GM20431 (cell line): ENCODE results near the gene POLR1E.

ENCODE experiments used
- in situ Hi-C: fragments of 300-500 bp; cut with MseI, MboI; formaldehyde crosslinking; loops from one replicate; pipeline ENCODE4 v1.15.0; 2020; ENCODE audit warnings: low sequenced_read_pairs; ENCODE audit not compliant: unreplicated experiment

Gene POLR1E

DNA sequence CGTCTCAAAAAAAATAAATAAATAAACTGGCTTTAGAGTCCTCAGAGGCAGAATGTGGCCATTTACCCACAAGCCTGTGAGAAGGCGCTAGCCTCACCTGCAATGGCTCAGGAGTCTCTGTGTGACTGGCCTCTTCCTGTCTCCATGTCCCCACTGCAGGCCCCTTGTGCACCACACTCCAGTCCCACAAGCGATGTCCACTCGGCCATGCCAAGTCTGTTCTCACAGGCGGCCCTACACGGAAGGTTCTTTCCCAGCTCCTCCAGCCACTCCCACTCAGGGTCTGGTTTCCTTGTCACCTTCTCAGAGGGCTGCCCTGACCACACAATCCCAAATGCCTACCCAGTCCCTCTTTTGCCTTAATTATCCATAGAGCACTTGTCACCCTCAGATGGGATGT, 38.2 kb downstream of the POLR1E start:
- in situ Hi-C loops, result no loop called here

DNA sequence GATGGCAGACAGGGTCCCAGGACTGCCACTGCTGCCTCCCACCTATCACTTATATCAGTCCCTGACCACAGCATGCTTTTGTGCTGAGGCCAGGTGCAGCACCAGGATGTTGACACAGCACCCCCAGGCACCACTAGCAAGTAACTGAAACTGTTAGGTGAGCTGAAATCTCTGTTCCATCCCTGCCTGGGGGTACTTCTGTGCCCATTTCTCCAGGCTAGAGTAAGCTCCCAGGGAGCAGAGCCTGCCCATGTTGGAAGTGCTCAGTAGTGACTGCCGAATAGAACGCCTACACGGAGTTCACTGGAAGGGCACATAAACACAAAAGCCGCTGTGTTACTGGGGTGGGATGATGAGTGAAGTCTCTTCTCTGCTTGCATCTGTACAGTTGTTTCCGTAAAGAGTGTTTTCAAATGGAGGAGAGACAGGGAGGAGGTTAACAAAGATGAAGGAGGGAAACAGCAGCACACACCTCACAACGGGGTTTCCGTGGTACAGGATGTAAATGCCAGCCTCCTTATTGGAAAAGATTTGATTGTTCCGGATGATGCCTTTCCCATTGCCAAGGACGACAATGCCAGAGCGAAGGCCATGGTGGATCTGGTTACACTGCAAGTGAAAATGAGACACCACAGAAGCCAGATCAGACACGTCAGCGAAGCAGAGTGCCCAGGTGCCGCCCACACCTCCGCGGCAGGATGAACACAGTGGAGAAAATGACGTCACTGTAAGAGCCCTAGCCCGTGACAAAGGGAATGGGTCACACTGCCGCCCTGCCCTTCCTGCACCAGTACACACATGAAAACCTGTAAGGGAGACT, 43.1 kb downstream of the POLR1E start:
- in situ Hi-C loops, result no loop called here

DNA sequence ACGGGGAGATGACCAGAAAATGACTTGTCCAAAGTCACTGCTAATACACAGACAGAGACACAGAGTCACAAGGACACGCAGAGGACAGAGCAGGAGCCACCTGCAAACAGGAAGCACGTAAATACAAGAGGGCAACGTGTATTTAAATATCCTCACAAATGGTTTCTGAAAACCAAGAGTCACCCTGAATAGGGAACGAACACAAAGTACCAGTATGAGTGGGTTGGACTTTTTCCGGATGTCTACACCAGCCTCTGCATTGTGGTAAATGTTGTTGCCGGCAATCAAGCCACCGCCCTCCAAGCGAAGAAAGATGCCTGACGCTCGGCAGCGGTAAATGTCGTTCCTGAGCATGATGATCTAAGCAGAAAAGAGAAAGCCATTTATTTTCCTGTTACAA, 46.0 kb downstream of the POLR1E start:
- in situ Hi-C loops, result no loop called here

GRCh38 chr9:37534412-37534811, 48.7 kb downstream of the POLR1E start:
- in situ Hi-C loops, result no loop called here

GRCh38 chr9:37534901-37535300, 49.2 kb downstream of the POLR1E start:
- in situ Hi-C loops, result no loop called here

DNA sequence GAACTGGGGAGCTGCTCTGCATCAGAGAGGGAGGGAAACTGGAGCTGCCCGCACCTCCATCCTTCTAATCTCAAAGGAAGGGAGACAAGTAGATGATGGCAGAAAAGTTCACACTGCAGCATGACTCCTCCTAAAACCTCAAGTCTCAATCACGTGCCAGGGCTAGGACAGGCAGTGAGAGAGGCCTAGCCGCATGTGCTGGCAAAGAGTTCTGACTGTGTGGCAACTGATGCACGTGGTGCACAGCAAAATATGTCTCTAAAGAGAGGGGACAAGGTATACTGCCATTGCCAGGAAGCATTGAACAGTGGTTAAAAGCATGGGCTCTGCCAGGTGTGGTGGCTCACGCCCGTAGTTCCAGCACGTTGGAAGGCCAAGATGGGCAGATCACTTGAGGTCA, 52.4 kb downstream of the POLR1E start:
- in situ Hi-C loops, result no loop called here

GRCh38 chr9:37539634-37540033, 53.9 kb downstream of the POLR1E start:
- in situ Hi-C loops, result loop anchor here (10.0 kb wide), 1 partner anchor 55 kb away; the partner anchor contains the start of gene POLR1E

DNA sequence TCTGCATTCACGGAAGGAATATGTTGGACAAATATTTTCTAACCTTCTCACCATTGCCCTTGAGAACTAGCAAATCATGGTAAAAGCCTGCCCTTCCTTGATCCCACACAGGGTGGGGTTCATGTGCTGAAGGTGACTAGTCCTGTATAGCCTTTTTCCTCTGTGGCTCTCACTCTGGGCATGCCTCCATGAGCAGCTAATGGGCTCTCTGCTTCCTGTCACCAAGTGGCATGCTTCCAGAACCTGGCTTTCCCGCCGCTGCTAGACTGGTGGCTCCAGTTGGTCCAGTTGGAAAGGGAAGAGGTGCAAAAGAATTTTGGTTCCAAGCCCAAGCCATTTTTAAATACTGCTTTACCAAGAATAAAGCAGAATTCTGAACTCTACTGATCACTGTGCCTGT, 54.9 kb downstream of the POLR1E start:
- in situ Hi-C loops, result loop anchor here (10.0 kb wide), 1 partner anchor 56 kb away; the partner anchor contains the start of gene POLR1E

DNA sequence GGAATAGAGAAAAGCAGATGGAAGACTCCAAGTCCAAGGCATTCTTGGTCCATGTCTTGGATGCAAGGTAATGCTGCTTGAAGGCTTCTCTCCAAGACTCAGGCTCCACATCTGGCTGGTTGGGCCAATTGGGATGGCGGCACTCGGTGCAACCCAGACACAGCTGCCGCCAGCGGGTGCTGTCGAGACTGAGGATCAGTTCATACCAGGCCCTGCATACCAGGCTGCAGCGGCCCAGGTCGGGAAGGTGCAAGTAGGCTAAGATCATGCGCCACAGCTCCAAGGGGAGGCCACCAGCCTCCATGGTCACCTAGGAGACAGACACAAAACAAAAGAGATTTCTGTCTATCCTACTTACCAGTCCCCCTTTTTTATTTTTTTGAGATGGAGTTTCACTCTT, 55.7 kb downstream of the POLR1E start:
- in situ Hi-C loops, result loop anchor here (10.0 kb wide), 1 partner anchor 57 kb away; the partner anchor contains the start of gene POLR1E

DNA sequence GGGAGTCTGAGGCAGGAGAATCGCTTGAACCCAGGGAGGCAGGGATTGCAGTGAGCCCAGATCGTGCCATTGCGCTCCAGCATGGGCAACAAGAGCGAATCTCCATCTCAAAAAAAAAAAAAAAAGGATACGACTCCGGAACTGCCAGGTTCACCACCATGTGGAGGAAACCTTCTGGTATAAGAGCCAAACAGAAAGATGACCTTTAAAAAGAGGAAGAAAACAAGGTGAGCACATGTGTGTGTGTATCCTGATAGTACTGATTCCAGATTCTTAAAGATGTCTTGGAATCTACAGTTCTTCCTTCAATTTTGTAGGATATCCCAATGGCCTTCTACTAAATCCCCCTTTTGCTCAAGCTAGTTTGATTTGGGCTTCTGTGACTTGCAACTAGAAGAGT, 56.7 kb downstream of the POLR1E start:
- in situ Hi-C loops, result loop anchor here (10.0 kb wide), 1 partner anchor 58 kb away; the partner anchor contains the start of gene POLR1E

- in situ Hi-C loops, result loop anchor here (10.0 kb wide), 1 partner anchor 58 kb away; the partner anchor contains the start of gene POLR1E
These were observed 57.1 kb downstream of the POLR1E start for GRCh38 chr9:37542895-37543294.

- in situ Hi-C loops, result loop anchor here (10.0 kb wide), 1 partner anchor 59 kb away; the partner anchor contains the start of gene POLR1E
These were observed 57.7 kb downstream of the POLR1E start for GRCh38 chr9:37543468-37543867.

DNA sequence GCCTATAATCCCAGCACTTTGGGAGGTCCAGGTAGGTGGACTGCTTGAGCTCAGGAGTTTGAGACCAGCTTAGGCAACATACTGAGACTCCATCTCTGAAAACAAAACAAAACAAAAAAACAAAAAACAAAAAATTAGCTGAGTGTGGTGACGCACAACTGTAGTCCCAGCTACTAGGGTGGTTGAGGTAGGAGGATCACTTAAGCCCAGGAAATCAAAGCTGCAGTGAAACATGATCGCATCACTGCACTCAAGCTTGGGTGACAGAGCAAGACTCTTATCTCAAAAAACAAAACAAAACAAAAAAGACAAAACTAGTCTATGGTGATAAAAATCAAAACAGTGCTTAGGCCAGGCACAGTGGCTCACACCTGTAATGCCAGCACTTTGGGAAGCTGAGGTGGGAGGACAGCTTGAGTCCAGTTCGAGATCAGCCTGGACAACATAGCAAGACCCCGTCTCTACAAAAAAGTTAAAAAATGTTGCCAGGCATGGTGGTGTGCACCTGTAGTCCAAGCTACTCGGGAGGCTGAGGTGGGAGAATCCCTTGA, 61.7 kb downstream of the POLR1E start:
- in situ Hi-C loops, result loop anchor here (10.0 kb wide), 1 partner anchor 63 kb away; the partner anchor contains the start of gene POLR1E

DNA sequence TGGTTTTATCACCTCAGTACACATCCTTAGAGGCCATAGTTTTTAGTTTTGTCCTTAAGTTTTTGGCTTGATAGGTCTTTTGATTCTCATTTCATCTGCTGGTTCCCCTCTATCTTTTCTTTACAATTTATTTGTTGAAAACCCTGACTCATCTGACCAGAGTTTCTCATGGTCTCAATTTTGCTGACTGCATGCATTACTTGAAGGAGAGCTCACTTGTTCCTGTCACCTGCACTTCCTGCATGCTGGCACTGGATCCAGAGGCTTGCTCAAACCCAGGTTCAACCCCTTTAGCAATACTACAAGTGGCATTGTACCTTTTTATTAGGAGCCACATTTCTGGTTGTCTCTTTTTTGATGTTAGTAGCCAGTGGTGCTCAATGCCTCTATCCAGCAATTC, 63.8 kb downstream of the POLR1E start:
- in situ Hi-C loops, result loop anchor here (10.0 kb wide), 1 partner anchor 65 kb away; the partner anchor contains the start of gene POLR1E

DNA sequence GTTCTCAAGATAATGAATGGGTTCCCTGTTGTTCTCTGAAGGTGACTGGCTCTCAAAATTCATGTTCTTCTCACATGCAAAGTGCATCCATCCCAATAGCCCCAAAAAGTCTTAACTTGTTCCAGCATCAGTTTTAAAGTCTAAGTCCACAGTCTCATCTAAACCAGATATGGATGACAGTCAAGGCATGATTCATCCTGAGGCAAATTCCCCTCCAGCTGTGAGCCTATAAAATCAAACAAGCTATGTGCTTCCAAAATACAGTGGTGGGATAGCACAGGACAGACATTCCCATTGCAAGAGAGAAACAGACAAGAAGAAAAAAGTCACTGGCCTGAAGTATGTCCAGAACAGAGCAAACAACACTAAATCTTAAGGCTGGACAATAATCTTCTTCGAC, 65.0 kb downstream of the POLR1E start:
- in situ Hi-C loops, result no loop called here

- in situ Hi-C loops, result no loop called here
These were observed 65.7 kb downstream of the POLR1E start for GRCh38 chr9:37551468-37551867.

DNA sequence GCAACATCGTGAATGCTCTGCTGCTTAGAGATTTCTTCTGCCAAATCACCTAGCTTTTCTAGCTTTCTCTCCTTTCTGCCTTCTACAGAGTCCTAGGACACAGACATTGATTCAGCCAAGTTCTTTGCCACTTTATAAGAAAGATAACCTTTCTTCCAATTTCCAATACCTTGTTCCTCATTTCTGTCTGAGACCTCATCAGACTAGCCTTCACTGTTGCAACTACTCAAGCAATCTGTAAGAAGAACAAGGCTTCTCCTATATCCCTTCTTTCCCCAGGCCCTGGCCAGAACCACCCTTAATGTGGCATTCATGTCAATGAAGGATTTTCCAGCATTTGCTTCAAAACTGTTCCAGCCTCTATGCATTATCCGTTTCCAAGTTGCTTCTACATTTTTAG, 66.1 kb downstream of the POLR1E start:
- in situ Hi-C loops, result no loop called here
